CD4-positive, alpha-beta T cell (primary cell): Measurements from ENCODE around the gene SUCLG2. TPM values are rescaled to one million over a fixed set of nuclear protein-coding genes. Genes with fewer than 3 reads are reported as not detected.

Experiments used
- ATAC-seq: fragments of 200-7000 bp; cut with Tn5 transposase; one replicate; pipeline ENCODE4 v1.10.0; 2022; ENCODE audit warnings: mild to moderate bottlenecking; ENCODE audit not compliant: poor library complexity
- CTCF ChIA-PET: fragments of 350-600 bp; sonication (Branson Sonifier 250); formaldehyde crosslinking; loops from one replicate; lab custom pipeline; 2021; ENCODE audit warnings: antibody characterized with exemption, inconsistent platforms; lab: Charles Lee
- POLR2A ChIA-PET: fragments of 350-600 bp; sonication (Branson Sonifier 250); formaldehyde crosslinking; loops from one replicate; lab custom pipeline; 2021; ENCODE audit warnings: antibody characterized with exemption, inconsistent platforms; lab: Charles Lee
- DNase-seq, 14 experiments: peaks; one replicate each; pipeline ENCODE4 v3.0.0-alpha.2; 2013 to 2020; ENCODE audit warnings: mixed read lengths in 2 of 14
- H3K27ac ChIP-seq, 2 donors: one replicate each; pipeline versions ENCODE4 v1.5.1 to v1.7.0; 2013; ENCODE audit warnings: low read length in 2 of 2, low read depth in 1 of 2, mild to moderate bottlenecking in 1 of 2
- H3K27me3 ChIP-seq, 2 experiments: 1 replicate in 1 of 2; 2 replicates in 1 of 2; pipeline versions ENCODE4 v1.6.1 to v1.7.0; 2013; ENCODE audit warnings: low read length in 2 of 2, control low read depth in 1 of 2, mild to moderate bottlenecking in 1 of 2, moderate library complexity in 1 of 2; ENCODE audit not compliant: insufficient read depth in 2 of 2, control insufficient read depth in 1 of 2
- H3K36me3 ChIP-seq: one replicate; pipeline ENCODE4 v1.6.1; 2013; ENCODE audit warnings: low read length, control low read depth; ENCODE audit not compliant: insufficient read depth
- H3K4me1 ChIP-seq: one replicate; pipeline ENCODE4 v1.6.1; 2013; ENCODE audit warnings: low read length, control low read depth; ENCODE audit not compliant: insufficient read depth
- H3K4me3 ChIP-seq: one replicate; pipeline ENCODE4 v1.5.1; 2013; ENCODE audit warnings: mild to moderate bottlenecking, low read length, moderate library complexity
- H3K9me3 ChIP-seq, 2 experiments: 1 replicate in 1 of 2; 2 replicates in 1 of 2; pipeline versions ENCODE4 v1.6.1 to v1.7.0; 2013; ENCODE audit warnings: low read length in 2 of 2, mild to moderate bottlenecking in 2 of 2, control low read depth in 1 of 2, moderate library complexity in 1 of 2; ENCODE audit not compliant: control insufficient read depth in 1 of 2, insufficient read depth in 1 of 2
- H3K27ac Mint-ChIP-seq: one replicate; pipeline ENCODE4 v1.8.0; 2020; ENCODE audit warnings: mixed read lengths
- H3K27me3 Mint-ChIP-seq: one replicate; pipeline ENCODE4 v1.8.0; 2021; ENCODE audit warnings: mixed read lengths
- H3K36me3 Mint-ChIP-seq: one replicate; pipeline ENCODE4 v1.8.0; 2021; ENCODE audit warnings: low read depth, mixed read lengths
- H3K4me1 Mint-ChIP-seq: one replicate; pipeline ENCODE4 v1.8.0; 2021; ENCODE audit warnings: low read depth, mixed read lengths
- H3K4me3 Mint-ChIP-seq: one replicate; pipeline ENCODE4 v1.8.0; 2020; ENCODE audit warnings: mild to moderate bottlenecking, mixed read lengths
- H3K9me3 Mint-ChIP-seq: one replicate; pipeline ENCODE4 v1.8.0; 2020; ENCODE audit warnings: mixed read lengths
- intact Hi-C, 2 experiments: fragments of 100-400 bp; cut with DNase I in 1 of 2; cut with micrococcal nuclease in 1 of 2; formaldehyde crosslinking; loops; one replicate each; pipeline versions ENCODE4 v1.15.1 to v1.9.0; 2023 to 2025; cut with DNase I, micrococcal nuclease
- total RNA-seq, 174 experiments: library from RNA in 2 of 174; stranded (reverse) in 2 of 174; gene quantifications; one replicate each; pipeline ENCODE4 v1.2.3 and lab custom pipeline; 2021 to 2026
- TF ChIP-seq, protein P1 (sequence below): fragments of 200-600 bp; IDR thresholded peaks from one replicate; pipeline ENCODE4 v1.8.0; 2022; ENCODE audit warnings: antibody characterized with exemption, mild to moderate bottlenecking

SUCLG2 gene
- total RNA-seq, 2 experiments from 2014 or later = 51.7 to 52.4 TPM

DNA sequence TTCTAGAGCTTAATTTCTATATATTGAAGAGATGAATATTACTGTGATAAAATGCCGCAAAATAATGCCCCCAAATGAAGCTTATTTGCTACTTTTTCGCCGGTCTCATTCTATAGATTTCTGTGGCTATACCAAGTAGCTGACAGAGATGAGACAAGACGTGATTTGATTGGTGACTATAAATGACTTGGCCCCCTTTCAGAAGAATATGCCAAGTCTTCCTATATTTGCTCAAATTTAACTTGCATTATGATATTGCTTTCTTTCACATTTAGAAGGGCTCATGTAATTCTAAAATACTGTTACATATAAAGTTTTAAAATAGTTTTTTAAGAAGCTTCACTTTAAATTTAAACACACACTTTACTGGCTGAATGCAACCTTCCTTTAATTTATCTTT, 180.1 kb downstream of the SUCLG2 start:
- ChIA-PET POLR2A (no interaction called here), CTCF (no interaction called here)
- Mint-ChIP-seq H3K4me3 (no peak overlapping the region), H3K27ac (no peak overlapping the region), H3K4me1 (no peaks in the 10 kb centered on the region), H3K9me3 (no peaks in the 10 kb centered on the region), H3K27me3 (no peaks in the 10 kb centered on the region), H3K36me3 (peaks cover 73% of the 10 kb centered on the region)
- peaks cover 16% of the 10 kb centered on the region for H3K36me3 ChIP-seq
- intact Hi-C loops = no loop called here
- H3K27ac ChIP-seq = no peak overlapping the region
- H3K4me3 ChIP-seq = no peak overlapping the region
- DNase-seq (no peak), ATAC-seq (no peak)
- no peaks in the 10 kb centered on the region for H3K9me3 ChIP-seq
- H3K27me3 ChIP-seq = no peaks in the 10 kb centered on the region
- H3K4me1 ChIP-seq = no peaks in the 10 kb centered on the region
- TF ChIP-seq, protein P1, sequence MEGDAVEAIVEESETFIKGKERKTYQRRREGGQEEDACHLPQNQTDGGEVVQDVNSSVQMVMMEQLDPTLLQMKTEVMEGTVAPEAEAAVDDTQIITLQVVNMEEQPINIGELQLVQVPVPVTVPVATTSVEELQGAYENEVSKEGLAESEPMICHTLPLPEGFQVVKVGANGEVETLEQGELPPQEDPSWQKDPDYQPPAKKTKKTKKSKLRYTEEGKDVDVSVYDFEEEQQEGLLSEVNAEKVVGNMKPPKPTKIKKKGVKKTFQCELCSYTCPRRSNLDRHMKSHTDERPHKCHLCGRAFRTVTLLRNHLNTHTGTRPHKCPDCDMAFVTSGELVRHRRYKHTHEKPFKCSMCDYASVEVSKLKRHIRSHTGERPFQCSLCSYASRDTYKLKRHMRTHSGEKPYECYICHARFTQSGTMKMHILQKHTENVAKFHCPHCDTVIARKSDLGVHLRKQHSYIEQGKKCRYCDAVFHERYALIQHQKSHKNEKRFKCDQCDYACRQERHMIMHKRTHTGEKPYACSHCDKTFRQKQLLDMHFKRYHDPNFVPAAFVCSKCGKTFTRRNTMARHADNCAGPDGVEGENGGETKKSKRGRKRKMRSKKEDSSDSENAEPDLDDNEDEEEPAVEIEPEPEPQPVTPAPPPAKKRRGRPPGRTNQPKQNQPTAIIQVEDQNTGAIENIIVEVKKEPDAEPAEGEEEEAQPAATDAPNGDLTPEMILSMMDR = no peak

DNA sequence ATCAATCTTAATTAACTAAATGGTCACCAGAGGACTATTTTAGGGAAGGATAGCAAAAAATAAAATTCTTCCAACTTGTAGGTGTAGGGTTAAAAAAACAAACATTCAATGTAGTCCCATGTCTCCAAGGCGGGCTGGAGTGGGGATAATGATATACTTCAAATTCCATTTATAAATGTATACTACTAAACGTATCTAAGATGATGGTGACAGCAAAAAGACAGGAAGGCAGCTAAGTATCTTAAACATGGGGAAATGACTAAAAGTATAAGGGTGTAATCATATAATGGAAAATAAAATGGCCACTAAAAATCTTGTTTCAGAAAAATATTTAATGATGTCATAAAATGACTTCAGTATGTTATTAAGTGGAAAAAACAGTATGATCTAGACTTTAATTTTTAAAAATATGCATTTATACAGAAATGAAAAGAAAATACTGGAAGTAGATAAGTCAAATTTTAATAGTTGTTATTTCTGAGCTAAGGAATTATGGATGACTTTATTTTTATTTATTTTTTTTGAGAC, 181.7 kb downstream of the SUCLG2 start:
- Mint-ChIP-seq H3K27me3 (no peaks in the 10 kb centered on the region), H3K4me3 (no peak overlapping the region), H3K36me3 (peaks cover 74% of the 10 kb centered on the region), H3K27ac (no peak overlapping the region), H3K9me3 (no peaks in the 10 kb centered on the region), H3K4me1 (peaks cover 4% of the 10 kb centered on the region)
- POLR2A ChIA-PET = no interaction called here
- Histone ChIP-seq H3K36me3 (peaks cover 20% of the 10 kb centered on the region), H3K9me3 (no peaks in the 10 kb centered on the region), H3K27me3 (no peaks in the 10 kb centered on the region), H3K4me3 (no peak overlapping the region), H3K4me1 (no peaks in the 10 kb centered on the region), H3K27ac (no peak overlapping the region)
- ATAC-seq (no peak), DNase-seq (no peak)
- TF ChIP-seq, protein P1 = no peak
- intact Hi-C loops = no loop called here
- CTCF ChIA-PET = no interaction called here

DNA sequence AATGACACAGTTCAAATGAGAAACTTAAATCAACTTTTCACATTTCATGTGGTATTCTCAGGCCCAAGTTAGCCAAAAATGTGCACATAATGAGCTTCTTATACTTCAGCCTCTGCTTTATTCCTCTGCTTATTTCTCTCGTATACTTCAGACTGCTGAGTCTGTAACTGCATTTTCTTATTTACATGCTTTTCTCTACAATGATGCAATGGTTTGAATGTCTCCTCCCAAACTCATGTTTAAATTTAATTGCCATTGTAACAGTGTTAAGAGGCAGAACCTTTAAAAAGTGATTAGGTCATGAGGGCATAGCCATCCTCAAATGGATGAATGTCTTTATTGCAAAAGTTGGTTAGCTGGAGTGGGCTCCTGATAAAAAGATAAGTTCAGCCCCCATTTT, 184.2 kb downstream of the SUCLG2 start:
- TF ChIP-seq, protein P1 = no peak
- Histone ChIP-seq H3K36me3 (peaks cover 19% of the 10 kb centered on the region), H3K27me3 (no peaks in the 10 kb centered on the region), H3K4me1 (no peaks in the 10 kb centered on the region), H3K9me3 (no peaks in the 10 kb centered on the region), H3K4me3 (no peak overlapping the region), H3K27ac (no peak overlapping the region)
- H3K4me3 Mint-ChIP-seq = no peak overlapping the region
- peaks cover 6% of the 10 kb centered on the region for H3K4me1 Mint-ChIP-seq
- CTCF ChIA-PET = interaction anchor here (0.6 kb wide), 1 partner anchor 811 kb away, joined by 3 read pairs; no protein-coding TSS in a partner anchor
- ATAC-seq = no peak
- no peaks in the 10 kb centered on the region for H3K27me3 Mint-ChIP-seq
- no peak overlapping the region for H3K27ac Mint-ChIP-seq
- H3K9me3 Mint-ChIP-seq = no peaks in the 10 kb centered on the region
- H3K36me3 Mint-ChIP-seq = peaks cover 82% of the 10 kb centered on the region
- intact Hi-C loops = no loop called here
- no peak for DNase-seq
- POLR2A ChIA-PET = no interaction called here
